ENCODE data around the gene XCL2. TPM values are rescaled to one million over a fixed set of nuclear protein-coding genes. Genes with fewer than 3 reads are reported as not detected.
"Not testable (repeated sequence)": the region's sequence is repeated elsewhere in the genome, so short reads cannot be mapped to it uniquely, and the experiment has no call there.

Gene XCL2
- total RNA-seq, 4 donors from 2014 or later, result not detected

- no peak for DNase-seq (ENCODE audit: low spot score in 2 of 2)
- H3K4me3 ChIP-seq, result no peak overlapping the region
- H3K36me3 ChIP-seq, result no peaks in the 10 kb centered on the region
- WGBS, 2 donors, result 82 to 85% methylated on average over 4 of the region's 4 CpGs
- H3K27ac ChIP-seq, result no peak overlapping the region
- H3K4me1 ChIP-seq, result no peaks in the 10 kb centered on the region
- H3K27me3 ChIP-seq, result no peaks in the 10 kb centered on the region
- TF ChIP-seq, protein P1, sequence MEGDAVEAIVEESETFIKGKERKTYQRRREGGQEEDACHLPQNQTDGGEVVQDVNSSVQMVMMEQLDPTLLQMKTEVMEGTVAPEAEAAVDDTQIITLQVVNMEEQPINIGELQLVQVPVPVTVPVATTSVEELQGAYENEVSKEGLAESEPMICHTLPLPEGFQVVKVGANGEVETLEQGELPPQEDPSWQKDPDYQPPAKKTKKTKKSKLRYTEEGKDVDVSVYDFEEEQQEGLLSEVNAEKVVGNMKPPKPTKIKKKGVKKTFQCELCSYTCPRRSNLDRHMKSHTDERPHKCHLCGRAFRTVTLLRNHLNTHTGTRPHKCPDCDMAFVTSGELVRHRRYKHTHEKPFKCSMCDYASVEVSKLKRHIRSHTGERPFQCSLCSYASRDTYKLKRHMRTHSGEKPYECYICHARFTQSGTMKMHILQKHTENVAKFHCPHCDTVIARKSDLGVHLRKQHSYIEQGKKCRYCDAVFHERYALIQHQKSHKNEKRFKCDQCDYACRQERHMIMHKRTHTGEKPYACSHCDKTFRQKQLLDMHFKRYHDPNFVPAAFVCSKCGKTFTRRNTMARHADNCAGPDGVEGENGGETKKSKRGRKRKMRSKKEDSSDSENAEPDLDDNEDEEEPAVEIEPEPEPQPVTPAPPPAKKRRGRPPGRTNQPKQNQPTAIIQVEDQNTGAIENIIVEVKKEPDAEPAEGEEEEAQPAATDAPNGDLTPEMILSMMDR (IDR thresholded peaks at IDR 0.05), result no peak
- no peak for TF ChIP-seq EP300 (IDR thresholded peaks at IDR 0.05)
- TF ChIP-seq POLR2A (IDR thresholded peaks at IDR 0.05), result no peak
- H3K9me3 ChIP-seq, result peaks cover 0 to 12% (median 0%) of the 10 kb centered on the region in 4 donors
Measured at GRCh38 chr1:168551688-168552087, 7.9 kb upstream of the XCL2 start.

DNA sequence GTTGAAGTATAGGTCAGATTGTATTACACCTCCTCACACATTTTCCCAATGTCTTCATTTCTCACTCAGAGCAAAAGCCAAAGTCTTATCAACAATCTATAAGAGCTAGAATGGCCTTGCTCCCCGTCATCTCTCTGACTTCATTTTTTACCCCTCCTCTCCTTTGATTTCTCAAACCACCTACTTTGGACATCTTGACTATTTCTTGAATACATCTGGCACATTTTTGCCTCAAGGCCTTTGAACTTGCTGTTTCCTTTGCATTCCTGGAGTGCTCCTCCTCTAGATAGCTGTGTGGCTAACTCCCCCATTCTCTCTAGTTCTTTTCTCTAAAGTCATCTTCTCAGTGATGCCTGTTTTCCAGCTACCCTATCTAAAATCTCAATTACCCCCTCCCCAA is 7.2 kb upstream of the XCL2 start:
- no peak for TF ChIP-seq POLR2A (IDR thresholded peaks at IDR 0.05)
- TF ChIP-seq EP300 (IDR thresholded peaks at IDR 0.05), result no peak
- TF ChIP-seq, protein P1 (IDR thresholded peaks at IDR 0.05), result no peak
- H3K4me3 ChIP-seq, result no peak overlapping the region
- H3K4me1 ChIP-seq, result no peaks in the 10 kb centered on the region
- H3K27ac ChIP-seq, result no peak overlapping the region
- no peaks in the 10 kb centered on the region for H3K36me3 ChIP-seq
- 57 to 74% methylated on average over 1 of the region's 1 CpG for WGBS, 2 donors
- no peak for DNase-seq (ENCODE audit: low spot score in 2 of 2)
- no peaks in the 10 kb centered on the region for H3K27me3 ChIP-seq
- H3K9me3 ChIP-seq, result peaks cover 0 to 19% (median 0%) of the 10 kb centered on the region in 4 donors

DNA sequence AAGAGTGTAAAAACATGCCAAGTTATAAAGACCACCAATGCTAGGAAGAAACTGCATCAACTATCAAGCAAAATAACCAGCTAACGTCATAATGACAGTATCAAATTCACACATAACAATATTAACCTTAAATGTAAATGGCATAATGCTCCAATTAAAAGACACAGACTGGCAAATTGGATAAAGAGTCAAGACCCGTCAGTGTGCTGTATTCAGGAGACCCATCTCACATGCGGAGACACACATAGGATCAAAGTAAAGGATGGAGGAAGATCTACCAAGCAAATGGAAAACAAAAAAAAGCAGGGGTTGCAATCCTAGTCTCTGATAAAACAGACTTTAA is 2.7 kb upstream of the XCL2 start:
- not testable (repeated sequence) for H3K4me3 ChIP-seq; H3K27me3 ChIP-seq; H3K27ac ChIP-seq; H3K36me3 ChIP-seq; H3K4me1 ChIP-seq; DNase-seq (ENCODE audit: low spot score in 2 of 2)
- H3K9me3 ChIP-seq, result peaks cover 0 to 19% (median 0%) of the 10 kb centered on the region in 4 donors
- 90 to 97% methylated on average over 3 of the region's 3 CpGs for WGBS, 2 donors

- TF ChIP-seq, protein P1 (IDR thresholded peaks at IDR 0.05), result peak in 1 of 5 experiments; percentile 31
- not testable (repeated sequence) for DNase-seq (ENCODE audit: low spot score in 2 of 2); H3K36me3 ChIP-seq; H3K27me3 ChIP-seq; H3K27ac ChIP-seq; H3K4me3 ChIP-seq; H3K4me1 ChIP-seq
- H3K9me3 ChIP-seq, result peaks cover 0 to 19% (median 0%) of the 10 kb centered on the region in 4 donors
- WGBS, 2 donors, result 41 to 49% methylated on average over 7 of the region's 7 CpGs
Measured at GRCh38 chr1:168545678-168546552, 2.1 kb upstream of the XCL2 start.

- H3K27ac ChIP-seq; H3K4me3 ChIP-seq; H3K36me3 ChIP-seq; H3K4me1 ChIP-seq; H3K27me3 ChIP-seq; DNase-seq (ENCODE audit: low spot score in 2 of 2): not testable (repeated sequence)
- WGBS, 2 donors, result 95 to 96% methylated on average over 2 of the region's 2 CpGs
- H3K9me3 ChIP-seq, result peaks cover 0 to 10% (median 0%) of the 10 kb centered on the region in 4 donors
Measured at GRCh38 chr1:168542978-168543377, 819 bp downstream of the XCL2 start.

DNA sequence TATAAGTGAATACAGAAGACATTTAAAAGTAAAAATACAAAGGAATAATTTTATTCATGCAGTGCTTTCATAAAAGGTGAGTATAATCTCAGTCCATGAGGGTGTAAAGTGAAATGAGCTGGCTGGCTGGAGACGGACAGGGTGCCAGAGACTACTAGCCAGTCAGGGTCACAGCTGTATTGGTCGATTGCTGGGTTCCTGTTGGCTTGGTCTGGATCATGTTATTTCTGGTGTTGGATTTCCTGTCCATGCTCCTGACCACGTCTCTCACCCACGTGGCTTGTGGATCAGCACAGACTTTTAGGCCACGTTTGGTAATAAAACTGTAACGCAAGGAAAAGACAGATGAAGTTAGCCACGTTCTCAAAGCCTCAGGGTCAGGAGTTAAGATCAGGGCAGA is 3.0 kb downstream of the XCL2 start:
- not testable (repeated sequence) for H3K27me3 ChIP-seq; H3K36me3 ChIP-seq; H3K4me1 ChIP-seq; H3K27ac ChIP-seq; H3K4me3 ChIP-seq; DNase-seq (ENCODE audit: low spot score in 2 of 2); H3K9me3 ChIP-seq
- 58 to 68% methylated on average over 7 of the region's 7 CpGs for WGBS, 2 donors
